Mucosa of stomach (tissue), 1 donor: ENCODE measurements around the gene GOLGA6A.
"Not testable (repeated sequence)": the region's sequence is repeated elsewhere in the genome, so short reads cannot be mapped to it uniquely, and the experiment has no call there.

Experiments used
- H3K27me3 ChIP-seq: one replicate; pipeline ENCODE4 v1.7.0; 2013; ENCODE audit warnings: mild to moderate bottlenecking, low read length; ENCODE audit not compliant: control insufficient read depth, insufficient read depth
- H3K36me3 ChIP-seq: one replicate; pipeline ENCODE4 v1.7.0; 2013; ENCODE audit warnings: low read length; ENCODE audit not compliant: control insufficient read depth, insufficient read depth
- H3K4me1 ChIP-seq: one replicate; pipeline ENCODE4 v1.7.0; 2013; ENCODE audit warnings: mild to moderate bottlenecking, low read length; ENCODE audit not compliant: control insufficient read depth, insufficient read depth
- H3K4me3 ChIP-seq: one replicate; pipeline ENCODE4 v1.7.0; 2013; ENCODE audit warnings: low read length
- H3K9ac ChIP-seq: one replicate; pipeline ENCODE4 v1.7.0; 2013; ENCODE audit warnings: mild to moderate bottlenecking, low read length, moderate library complexity
- H3K9me3 ChIP-seq: one replicate; pipeline ENCODE4 v1.7.0; 2013; ENCODE audit warnings: mild to moderate bottlenecking, low read length, moderate library complexity; ENCODE audit not compliant: control insufficient read depth
- donor health status: Pancreatic carcinoma.

Gene GOLGA6A

DNA sequence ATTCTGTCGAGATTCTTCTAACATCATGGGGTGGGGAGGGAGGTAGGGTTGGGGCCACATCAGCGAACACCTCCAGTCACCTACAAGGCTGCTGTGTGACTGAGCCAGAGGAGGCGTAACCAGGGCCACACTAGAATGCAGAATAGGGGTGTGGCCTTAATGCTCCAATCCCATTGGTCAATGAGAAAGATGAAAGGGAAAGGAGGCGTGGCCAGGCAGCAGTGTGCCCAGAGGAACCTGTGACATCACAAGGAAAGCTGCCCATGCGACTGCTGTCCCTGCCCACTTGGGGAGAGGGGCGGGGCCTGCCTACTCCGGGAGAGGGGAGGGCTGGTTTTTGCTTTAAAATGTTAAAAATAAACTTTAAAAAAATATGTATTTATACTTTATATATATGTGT, at the start of gene GOLGA6A:
GOLGA6A (minus strand) TSS at position 101 of the 400 bp plus-strand sequence; CDS start at position 60, 41 bp downstream.
- H3K27me3 ChIP-seq, H3K4me1 ChIP-seq: not testable (repeated sequence)

DNA sequence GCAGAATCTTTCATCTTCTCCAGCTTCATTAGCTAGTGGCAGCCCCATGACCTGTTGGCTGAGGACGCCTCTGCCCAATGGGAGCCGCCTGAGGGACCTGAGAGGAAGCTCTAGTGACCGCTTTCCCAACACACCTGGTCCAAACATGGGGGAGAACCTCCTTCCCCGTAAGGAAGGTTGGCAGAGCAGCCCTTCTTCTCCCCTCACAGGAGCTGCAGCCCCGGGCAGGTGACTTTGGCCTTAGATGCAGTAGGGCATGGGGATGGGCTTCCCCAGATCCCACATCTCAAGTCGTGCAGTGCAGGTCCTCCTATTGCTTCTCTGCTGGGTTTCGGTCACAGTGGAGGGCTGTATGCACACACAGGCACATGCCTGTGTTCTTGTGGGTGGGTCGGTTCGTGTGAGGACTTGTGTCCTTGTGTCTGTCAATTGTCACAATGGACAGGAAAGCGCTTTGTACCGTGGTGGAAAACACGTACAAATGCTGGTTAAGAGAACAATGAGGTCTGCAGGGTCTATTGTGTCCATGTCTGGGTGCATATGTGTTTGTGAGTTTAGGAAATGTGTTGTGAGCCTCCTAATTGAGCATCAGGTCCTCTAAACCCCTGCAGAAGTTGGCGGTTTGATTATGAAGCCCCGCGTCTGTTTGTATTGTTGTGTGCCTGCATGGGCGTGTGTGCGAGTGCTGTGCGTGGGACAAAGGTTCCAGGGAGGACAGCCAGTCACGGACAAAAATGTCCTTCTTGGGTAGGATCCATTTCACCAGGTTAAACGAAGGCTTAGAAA, 49.5 kb upstream of the GOLGA6A start:
- Histone ChIP-seq H3K9me3 (no peaks in the 10 kb centered on the region), H3K4me3 (no peak overlapping the region), H3K36me3 (no peaks in the 10 kb centered on the region), H3K27me3 (peaks cover 92% of the 10 kb centered on the region), H3K4me1 (peaks cover 16% of the 10 kb centered on the region), H3K9ac (no peak overlapping the region)

More for the DNA sequence above, at the start of gene GOLGA6A:
- H3K9ac ChIP-seq, H3K36me3 ChIP-seq, H3K9me3 ChIP-seq, H3K4me3 ChIP-seq: not testable (repeated sequence)

GRCh38 chr15:74130849-74131627, 48.7 kb upstream of the GOLGA6A start:
- peaks cover 89% of the 10 kb centered on the region for H3K27me3 ChIP-seq
- no peaks in the 10 kb centered on the region for H3K9me3 ChIP-seq
- no peak overlapping the region for H3K9ac ChIP-seq
- H3K36me3 ChIP-seq, result no peaks in the 10 kb centered on the region
- H3K4me1 ChIP-seq, result peaks cover 13% of the 10 kb centered on the region
- H3K4me3 ChIP-seq, result no peak overlapping the region

DNA sequence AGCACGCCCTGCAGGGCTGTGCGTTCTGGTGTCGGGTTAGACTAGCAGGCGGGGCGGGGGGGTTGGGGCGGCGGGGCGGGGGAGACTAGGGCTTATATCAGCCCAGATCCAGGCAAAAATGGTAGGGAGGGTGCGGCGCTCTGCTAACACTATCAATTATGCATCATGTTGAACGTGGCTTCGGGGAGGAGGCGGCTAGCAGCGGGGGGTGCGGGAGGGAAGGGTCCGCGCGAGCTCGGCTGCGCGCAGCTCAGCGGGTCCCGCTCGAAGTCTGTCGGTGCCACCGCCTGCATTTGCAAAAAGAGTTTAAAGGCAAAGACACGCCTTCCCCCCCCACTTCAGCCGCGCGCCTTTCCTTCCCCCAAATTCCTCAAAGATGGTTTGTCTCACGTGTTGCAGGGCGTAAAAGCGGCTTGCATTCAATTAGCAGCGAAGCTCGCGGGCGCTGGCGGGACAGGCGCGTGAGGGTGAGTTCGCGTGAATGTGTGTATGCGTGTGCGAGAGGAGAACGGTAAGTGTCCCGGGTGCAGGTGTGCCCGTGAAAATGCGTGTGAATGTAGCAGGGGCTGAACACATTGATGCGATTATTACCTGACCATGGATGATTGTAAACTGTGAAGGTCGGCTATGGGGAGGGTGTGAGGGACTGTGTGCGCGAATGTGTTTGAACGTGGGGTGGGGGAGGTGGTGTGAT, 48.0 kb upstream of the GOLGA6A start, which contains the start of gene ISLR2:
ISLR2 (plus strand) TSS at position 432 of the 694 bp plus-strand sequence. CDS start 2,169 bp downstream, outside the sequence.
- no peaks in the 10 kb centered on the region for H3K9me3 ChIP-seq
- no peak within 1 kb of the TSS for H3K4me3 ChIP-seq
- peaks cover 83% of the 10 kb centered on the region for H3K27me3 ChIP-seq
- H3K36me3 ChIP-seq, result no peaks in the 10 kb centered on the region
- H3K4me1 ChIP-seq, result peaks cover 13% of the 10 kb centered on the region
- no peak within 1 kb of the TSS for H3K9ac ChIP-seq

- Histone ChIP-seq H3K27me3 (peaks cover 80% of the 10 kb centered on the region), H3K9ac (no peak overlapping the region), H3K4me1 (peaks cover 9% of the 10 kb centered on the region), H3K36me3 (no peaks in the 10 kb centered on the region), H3K9me3 (no peaks in the 10 kb centered on the region), H3K4me3 (no peak overlapping the region)
Measured at GRCh38 chr15:74129586-74130154, 47.3 kb upstream of the GOLGA6A start.

GRCh38 chr15:74128785-74129585, 46.6 kb upstream of the GOLGA6A start:
- H3K4me3 ChIP-seq, result no peak overlapping the region
- no peak overlapping the region for H3K9ac ChIP-seq
- H3K9me3 ChIP-seq, result no peaks in the 10 kb centered on the region
- peaks cover 75% of the 10 kb centered on the region for H3K27me3 ChIP-seq
- H3K4me1 ChIP-seq, result peaks cover 6% of the 10 kb centered on the region
- H3K36me3 ChIP-seq, result no peaks in the 10 kb centered on the region

DNA sequence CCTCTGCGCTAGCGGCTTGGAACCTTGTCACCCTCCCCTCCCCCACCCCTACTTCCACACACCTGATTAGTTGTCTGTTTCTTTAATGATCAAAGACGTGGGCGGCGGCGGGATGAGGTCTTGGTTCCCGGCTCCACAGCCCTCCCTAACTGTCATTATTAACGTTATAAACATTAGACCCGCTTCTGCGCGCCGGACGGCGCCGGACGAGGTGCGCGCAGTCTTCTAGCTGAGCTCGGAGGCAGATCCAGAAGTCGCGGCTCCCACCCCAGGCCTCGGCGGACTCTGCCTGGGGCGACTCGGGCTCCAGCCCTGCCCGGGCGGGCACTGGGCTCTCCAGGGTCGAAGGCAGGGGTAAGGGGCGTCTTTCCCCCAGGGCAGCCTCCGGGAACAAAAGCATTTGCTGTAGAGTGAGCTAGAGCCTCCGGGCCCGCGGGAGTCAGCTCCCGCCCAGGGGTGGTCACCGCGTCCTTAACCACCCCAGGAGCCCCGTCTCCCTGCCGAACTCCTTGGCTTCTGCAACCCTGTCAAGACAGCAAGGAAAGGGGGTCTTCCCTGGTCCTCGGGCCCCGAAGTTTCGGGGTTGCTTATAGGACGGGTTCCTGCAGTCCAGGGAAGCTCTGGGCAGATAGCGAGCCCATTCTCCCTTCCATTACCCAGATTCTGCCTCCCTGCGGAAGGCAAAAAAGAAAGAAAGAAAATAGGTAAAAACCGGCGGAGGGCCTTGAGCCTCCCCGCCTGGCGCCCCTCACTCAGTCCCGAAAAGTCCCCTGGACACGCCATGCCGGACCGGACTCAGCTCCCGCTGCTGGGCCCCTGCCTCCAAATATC, 45.8 kb upstream of the GOLGA6A start:
- H3K9me3 ChIP-seq, result no peaks in the 10 kb centered on the region
- no peak overlapping the region for H3K4me3 ChIP-seq
- no peaks in the 10 kb centered on the region for H3K36me3 ChIP-seq
- peaks cover 6% of the 10 kb centered on the region for H3K4me1 ChIP-seq
- peaks cover 67% of the 10 kb centered on the region for H3K27me3 ChIP-seq
- no peak overlapping the region for H3K9ac ChIP-seq

DNA sequence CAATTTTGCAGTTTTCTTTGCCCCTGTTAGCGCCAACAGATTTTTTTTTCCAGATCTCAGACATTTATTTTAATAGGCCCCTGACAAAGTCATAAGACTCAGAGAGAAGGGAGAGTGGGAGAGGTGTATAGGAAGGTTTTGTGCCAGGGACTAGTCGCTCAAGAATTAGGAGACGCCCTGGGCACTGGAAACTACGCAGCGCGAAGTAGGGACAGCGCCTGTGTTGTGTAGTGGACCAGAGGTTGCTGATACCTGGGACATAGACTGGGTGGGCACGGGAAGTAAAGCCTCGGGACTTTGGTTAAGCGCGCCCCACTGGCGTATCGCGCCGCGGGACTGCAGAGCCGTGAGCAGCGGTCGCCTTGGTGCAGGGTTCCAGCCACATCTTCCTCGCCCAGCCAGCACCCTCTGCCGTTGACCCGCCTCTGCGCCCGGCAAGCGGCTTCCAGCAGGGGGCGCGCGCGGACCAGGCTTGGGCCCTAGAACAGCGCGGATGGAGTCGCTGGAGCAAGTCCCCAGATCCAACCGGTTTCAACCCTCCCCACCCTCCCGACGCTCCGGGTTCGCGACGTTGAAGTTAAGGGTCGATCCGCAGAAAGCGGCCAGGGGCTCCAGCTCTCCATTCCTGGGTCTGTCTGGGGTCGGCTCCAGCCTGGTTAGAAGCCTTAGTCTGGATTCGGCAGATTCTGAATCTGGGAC, 45.1 kb upstream of the GOLGA6A start:
- Histone ChIP-seq H3K9ac (no peak overlapping the region), H3K36me3 (no peaks in the 10 kb centered on the region), H3K4me1 (peaks cover 6% of the 10 kb centered on the region), H3K4me3 (no peak overlapping the region), H3K9me3 (no peaks in the 10 kb centered on the region), H3K27me3 (peaks cover 64% of the 10 kb centered on the region)

DNA sequence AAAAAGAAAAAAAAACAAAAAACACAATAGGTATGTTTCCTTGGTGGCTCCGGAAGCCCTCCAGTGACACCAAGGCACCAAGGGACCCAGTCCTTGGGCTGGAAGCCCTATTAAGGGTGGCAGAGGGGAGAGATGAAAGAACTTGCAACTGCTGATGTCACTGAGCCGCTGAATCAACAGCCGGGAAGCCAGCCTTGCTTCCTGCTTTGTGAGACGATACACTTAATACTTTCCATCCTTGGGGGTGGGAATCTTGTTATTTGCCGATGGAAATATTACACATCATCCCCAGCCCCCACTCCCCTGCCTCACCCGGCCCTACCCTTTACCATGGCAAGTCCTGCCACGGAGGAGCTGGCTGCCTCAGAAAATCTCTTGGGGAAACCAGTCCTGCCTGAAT, 42.4 kb upstream of the GOLGA6A start:
- Histone ChIP-seq H3K4me1 (peaks cover 6% of the 10 kb centered on the region), H3K27me3 (peaks cover 51% of the 10 kb centered on the region)

GRCh38 chr15:74124196-74124595, 41.8 kb upstream of the GOLGA6A start:
- Histone ChIP-seq H3K9ac (no peak overlapping the region), H3K9me3 (no peaks in the 10 kb centered on the region), H3K27me3 (peaks cover 47% of the 10 kb centered on the region), H3K36me3 (no peaks in the 10 kb centered on the region), H3K4me3 (no peak overlapping the region), H3K4me1 (peaks cover 6% of the 10 kb centered on the region)

More for the DNA sequence above, 42.4 kb upstream of the GOLGA6A start:
- Histone ChIP-seq H3K9me3 (no peaks in the 10 kb centered on the region), H3K36me3 (no peaks in the 10 kb centered on the region), H3K9ac (no peak overlapping the region), H3K4me3 (no peak overlapping the region)
